Smooth muscle cell of the pulmonary artery (primary cell): ENCODE measurements around the gene GNPTG. TPM values are rescaled to one million over a fixed set of nuclear protein-coding genes. Genes with fewer than 3 reads are reported as not detected.

Experiments used
- total RNA-seq: library from RNA; depleted of rRNA; stranded (reverse); fragments of >200 nt; gene quantifications from 2 replicates; pipeline ENCODE4 v1.2.3, GENCODE V29; 2014

GNPTG gene
- 54.5 and 67.9 TPM in 2 replicates for total RNA-seq

DNA sequence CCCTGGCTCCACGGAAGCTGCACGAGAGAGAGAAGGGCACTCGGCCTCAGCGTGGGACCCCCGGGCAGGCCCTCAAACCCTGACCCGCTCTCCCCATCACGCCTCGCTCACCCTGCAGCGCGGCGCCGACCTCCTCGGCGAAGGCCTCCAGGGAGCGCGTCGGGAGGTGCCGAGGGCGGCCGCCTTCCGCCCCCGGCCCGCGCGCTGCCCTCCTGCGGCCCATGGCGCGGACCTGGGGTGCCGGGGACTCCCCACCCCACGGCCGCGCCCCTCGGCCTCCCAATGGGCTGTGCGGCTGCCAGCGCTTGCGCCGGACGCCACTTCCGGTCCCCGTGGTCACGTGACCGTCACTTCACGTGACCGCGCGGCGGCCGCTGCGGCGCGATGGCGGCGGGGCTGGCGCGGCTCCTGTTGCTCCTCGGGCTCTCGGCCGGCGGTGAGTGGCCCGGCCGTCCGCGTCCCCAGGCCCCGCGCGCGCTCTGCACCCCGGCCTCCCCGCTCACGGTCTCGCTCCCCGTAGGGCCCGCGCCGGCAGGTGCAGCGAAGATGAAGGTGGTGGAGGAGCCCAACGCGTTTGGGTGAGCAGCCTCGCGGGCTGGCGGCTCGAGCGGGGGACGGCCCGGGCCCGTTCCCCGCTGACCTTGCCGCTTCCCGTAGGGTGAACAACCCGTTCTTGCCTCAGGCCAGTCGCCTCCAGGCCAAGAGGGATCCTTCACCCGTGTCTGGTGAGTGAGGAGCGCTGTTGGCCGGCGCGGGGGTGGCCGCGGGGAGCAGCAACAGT is at the start of gene GNPTG, which contains the start of gene TSR3:
GNPTG (plus strand) TSS at position 350 of the 781 bp plus-strand sequence; CDS start at position 385, 35 bp downstream.
TSR3 (minus strand) TSS at position 297 of the 781 bp plus-strand sequence; CDS start at position 223, 74 bp downstream.

DNA sequence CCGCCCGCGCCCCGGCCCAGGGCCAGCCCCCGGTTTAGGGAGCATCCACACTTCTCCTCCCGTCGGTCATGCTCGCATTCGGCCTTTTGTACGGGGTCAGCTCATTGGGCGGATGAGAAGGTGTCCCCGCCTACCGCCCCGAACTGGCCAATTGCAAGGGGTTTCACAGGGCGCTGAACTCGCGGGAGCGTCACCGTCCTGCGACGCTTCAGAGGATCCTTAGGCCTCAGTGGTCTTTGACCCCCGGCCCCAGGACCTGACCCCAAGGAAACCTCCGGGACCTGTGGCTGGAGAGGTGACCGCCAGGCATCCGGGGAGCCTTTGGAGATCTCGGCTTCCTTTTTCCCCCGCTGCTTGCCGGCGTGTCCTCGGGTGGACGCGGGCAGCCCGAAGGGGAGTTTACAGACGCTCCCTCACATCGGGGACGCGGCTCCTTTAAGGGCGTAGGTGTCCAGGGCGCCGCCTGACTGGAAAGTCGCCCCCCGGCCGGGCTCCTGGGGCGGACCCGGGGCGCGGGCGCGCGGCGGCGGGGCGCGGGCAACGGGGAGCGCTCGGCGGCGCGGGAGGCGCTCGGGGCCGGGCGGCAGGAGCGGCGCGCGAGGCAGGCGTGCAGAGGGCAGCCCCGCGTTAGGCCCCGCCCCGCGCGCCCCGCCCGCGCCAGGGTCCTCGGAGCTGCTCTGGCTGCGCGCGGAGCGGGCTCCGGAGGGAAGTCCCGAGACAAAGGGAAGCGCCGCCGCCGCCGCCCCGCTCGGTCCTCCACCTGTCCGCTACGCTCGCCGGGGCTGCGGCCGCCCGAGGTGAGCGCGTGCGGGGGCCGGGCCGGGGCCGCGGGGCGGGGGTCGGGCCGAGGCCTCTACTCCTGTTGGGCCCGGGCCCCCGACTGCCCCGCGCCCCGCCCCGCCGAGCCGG is 42.5 kb upstream of the GNPTG start, which contains the start of gene UBE2I:
UBE2I (plus strand) TSS at position 660 of the 909 bp plus-strand sequence. CDS start 4,395 bp downstream, outside the sequence.

DNA sequence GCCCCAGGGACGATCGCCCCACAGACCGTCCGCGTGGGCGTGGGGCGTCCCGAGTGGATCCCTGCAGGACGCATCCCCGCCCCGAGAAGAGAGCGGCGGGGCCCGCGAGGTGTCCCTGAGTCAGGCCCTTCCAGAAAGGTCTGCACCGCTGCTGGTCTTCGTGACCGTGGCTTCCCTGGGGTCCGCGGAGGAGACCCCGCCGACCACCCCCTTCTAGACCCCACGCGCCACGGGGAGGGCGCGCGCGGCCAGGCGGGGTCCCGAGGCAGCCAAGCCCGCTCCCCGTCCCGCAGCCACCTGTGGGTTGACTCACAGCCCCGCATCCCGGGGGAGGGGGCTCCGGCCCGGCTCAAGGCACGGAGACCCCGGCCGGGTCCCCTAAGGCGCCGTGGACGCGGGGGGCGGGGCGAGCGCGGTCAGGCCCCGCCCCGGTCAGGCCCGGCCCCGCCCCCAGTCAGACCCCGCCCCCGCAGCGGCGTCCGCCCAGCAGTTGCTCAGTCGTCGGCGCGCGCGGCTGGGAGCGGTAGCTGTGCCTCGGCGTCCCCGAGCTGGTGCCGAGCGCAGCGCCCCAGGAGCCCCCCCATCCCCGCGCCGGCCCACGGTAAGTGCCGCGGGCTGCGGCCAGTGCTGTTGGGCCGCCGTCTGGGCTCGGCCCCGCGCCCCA is 18.4 kb upstream of the GNPTG start, which contains the start of gene BAIAP3:
BAIAP3 (plus strand) TSS at position 497 of the 664 bp plus-strand sequence. CDS start 4,905 bp downstream, outside the sequence.

Other genes starting within 250 kb of the GNPTG start
- 12.6 and 17.0 TPM in 2 replicates for gene CACNA1H, start 198.8 kb upstream of the GNPTG start, total RNA-seq
- not detected in 2 replicates for gene TPSG1, start 126.7 kb upstream of the GNPTG start, total RNA-seq
- not detected in 2 replicates for gene TPSB2, start 121.7 kb upstream of the GNPTG start, total RNA-seq
- gene TPSAB1, start 111.2 kb upstream of the GNPTG start, total RNA-seq = not detected in 2 replicates
- gene TPSD1, start 95.9 kb upstream of the GNPTG start, total RNA-seq = not detected in 2 replicates
- 44.2 and 52.5 TPM in 2 replicates for gene UBE2I, start 42.3 kb upstream of the GNPTG start, total RNA-seq
- 1.2 and 1.3 TPM in 2 replicates for gene BAIAP3, start 18.3 kb upstream of the GNPTG start, total RNA-seq
- gene TSR3, start 53 bp upstream of the GNPTG start, total RNA-seq = 51.9 and 69.6 TPM in 2 replicates
- 12.4 and 16.8 TPM in 2 replicates for gene UNKL, start 62.8 kb downstream of the GNPTG start, total RNA-seq
- 11.3 and 13.0 TPM in 2 replicates for gene UQCC4, start 68.8 kb downstream of the GNPTG start, total RNA-seq
- gene PERCC1, start 79.1 kb downstream of the GNPTG start, total RNA-seq = not detected in 2 replicates
- 0.33 and 0.96 TPM in 2 replicates for gene CCDC154, start 92.6 kb downstream of the GNPTG start, total RNA-seq
- 106 and 148 TPM in 2 replicates for gene CLCN7, start 123.1 kb downstream of the GNPTG start, total RNA-seq
- 0.20 TPM in 1 of 2 replicates, not detected in the other for gene PTX4, start 137.0 kb downstream of the GNPTG start, total RNA-seq
- gene TELO2, start 141.4 kb downstream of the GNPTG start, total RNA-seq = 12.9 and 18.1 TPM in 2 replicates
- gene TMEM204, start 181.7 kb downstream of the GNPTG start, total RNA-seq = 18.9 and 20.5 TPM in 2 replicates